GM12878 (cell line): Measurements from ENCODE around the gene SLC34A1. TPM values are rescaled to one million over a fixed set of nuclear protein-coding genes. Genes with fewer than 3 reads are reported as not detected.

Experiments used
- BHLHE40 ChIP-seq, 2 experiments: fragments of 450-650 bp in 1 of 2; IDR thresholded peaks; 2 replicates each; pipeline ENCODE4 v1.6.1; 2011 to 2017; ENCODE audit warnings: low read depth in 2 of 2, borderline replicate concordance in 1 of 2, improper control_type of control experiment in 1 of 2, low read length in 1 of 2, mild to moderate bottlenecking in 1 of 2
- CBX5 ChIP-seq: sonication (generic); IDR thresholded peaks from 2 replicates; pipeline ENCODE4 v1.6.1; 2016; ENCODE audit warnings: low read depth, moderate library complexity, mild to moderate bottlenecking, inconsistent platforms
- EED ChIP-seq: sonication (generic); IDR thresholded peaks from 2 replicates; pipeline ENCODE4 v1.6.1; 2016; ENCODE audit warnings: antibody characterized with exemption, low read depth
- EP300 ChIP-seq, 2 experiments: fragments of 150-350 bp in 1 of 2; IDR thresholded peaks; 2 replicates each; pipeline ENCODE4 v1.6.1; 2011 to 2012; ENCODE audit warnings: low read depth in 2 of 2, low read length in 2 of 2, borderline replicate concordance in 1 of 2, improper control_type of control experiment in 1 of 2, inconsistent platforms in 1 of 2; ENCODE audit not compliant: control insufficient read depth in 1 of 2
- HDGF ChIP-seq: fragments of 450-650 bp; IDR thresholded peaks from 2 replicates; pipeline ENCODE4 v1.6.1; 2016; ENCODE audit warnings: antibody characterized with exemption
- IKZF1 ChIP-seq: fragments of 450-650 bp; conservative IDR thresholded peaks from 2 replicates; pipeline ENCODE4 v1.6.1; 2017; ENCODE audit warnings: antibody characterized with exemption, mild to moderate bottlenecking
- IKZF2 ChIP-seq, 2 experiments: fragments of 450-650 bp; IDR thresholded peaks; 2 replicates each; pipeline ENCODE4 v1.6.1; 2017; ENCODE audit warnings: mild to moderate bottlenecking in 2 of 2, moderate library complexity in 2 of 2
- IRF3 ChIP-seq: fragments of 450-650 bp; IDR thresholded peaks from 2 replicates; pipeline ENCODE4 v1.6.1; 2014; ENCODE audit warnings: mild to moderate bottlenecking
- IRF5 ChIP-seq: fragments of 450-650 bp; IDR thresholded peaks from 2 replicates; pipeline ENCODE4 v1.6.1; 2017; ENCODE audit warnings: borderline replicate concordance
- JUND ChIP-seq: IDR thresholded peaks from 2 replicates; pipeline ENCODE4 v1.6.1; 2012; ENCODE audit warnings: low read depth, mild to moderate bottlenecking, low read length, improper control_type of control experiment, moderate library complexity
- MEF2A ChIP-seq: IDR thresholded peaks from 2 replicates; pipeline ENCODE4 v1.6.1; 2011; ENCODE audit warnings: low read depth, mild to moderate bottlenecking, low read length, moderate library complexity; ENCODE audit not compliant: insufficient read depth
- MYB ChIP-seq: fragments of 150-350 bp; IDR thresholded peaks from 2 replicates; pipeline ENCODE4 v1.6.1; 2014; ENCODE audit warnings: mild to moderate bottlenecking, low read depth, low read length, borderline replicate concordance
- NBN ChIP-seq: fragments of 450-650 bp; IDR thresholded peaks from 2 replicates; pipeline ENCODE4 v1.6.1; 2016
- NR2F1 ChIP-seq: fragments of 450-650 bp; conservative IDR thresholded peaks from 2 replicates; pipeline ENCODE4 v1.6.1; 2017; ENCODE audit warnings: mild to moderate bottlenecking
- PKNOX1 ChIP-seq: fragments of 450-650 bp; IDR thresholded peaks from 2 replicates; pipeline ENCODE4 v1.6.1; 2016; ENCODE audit warnings: mild to moderate bottlenecking
- POLR2A ChIP-seq: IDR thresholded peaks from 2 replicates; pipeline ENCODE4 v1.6.1; 2011; ENCODE audit warnings: low read depth, mild to moderate bottlenecking, low read length
- POLR2AphosphoS2 ChIP-seq: IDR thresholded peaks from 2 replicates; pipeline ENCODE4 v1.6.1; 2011; ENCODE audit warnings: low read depth, mild to moderate bottlenecking, low read length, improper control_type of control experiment, moderate library complexity
- POLR2AphosphoS5 ChIP-seq: IDR thresholded peaks from 2 replicates; pipeline ENCODE4 v1.6.1; 2011; ENCODE audit warnings: mild to moderate bottlenecking, low read length, inconsistent platforms
- RAD51 ChIP-seq: fragments of 450-650 bp; IDR thresholded peaks from 2 replicates; pipeline ENCODE4 v1.6.1; 2016; ENCODE audit warnings: moderate library complexity, mild to moderate bottlenecking, inconsistent platforms
- RCOR1 ChIP-seq: conservative IDR thresholded peaks from 2 replicates; pipeline ENCODE4 v1.6.1; 2012; ENCODE audit warnings: low read depth, low read length, improper control_type of control experiment
- RELB ChIP-seq: fragments of 450-650 bp; IDR thresholded peaks from 2 replicates; pipeline ENCODE4 v1.6.1; 2017; ENCODE audit warnings: low read depth, mild to moderate bottlenecking, moderate library complexity
- RFX5 ChIP-seq: IDR thresholded peaks from 2 replicates; pipeline ENCODE4 v1.6.1; 2011; ENCODE audit warnings: low read depth, low read length, improper control_type of control experiment
- STAT1 ChIP-seq: fragments of 450-650 bp; conservative IDR thresholded peaks from 2 replicates; pipeline ENCODE4 v1.6.1; 2014; ENCODE audit warnings: antibody characterized with exemption, mild to moderate bottlenecking
- USF2 ChIP-seq: IDR thresholded peaks from 2 replicates; pipeline ENCODE4 v1.6.1; 2011; ENCODE audit warnings: low read depth, low read length, improper control_type of control experiment, borderline replicate concordance
- polyA plus RNA-seq, 11 experiments: library from polyadenylated mRNA; depleted of rRNA in 4 of 11; unstranded in 6 of 11; stranded (reverse) in 5 of 11; fragments of >200 nt; fragmentation: Nextera tagmentation in 4 of 11; fragmentation: Illumina TruSeq in 1 of 11; extraction: Ambion mirVana in 4 of 11; extraction: Trizol in 1 of 11; gene quantifications; 1 replicate in 1 of 11; 2 replicates in 10 of 11; pipeline versions ENCODE4 v1.2.1 to v1.2.3, GENCODE V29; 2011 to 2016; ENCODE audit warnings: inconsistent platforms in 2 of 11, missing spikeins in 2 of 11, low read depth in 1 of 11
- total RNA-seq, 4 experiments: library from RNA; depleted of rRNA in 3 of 4; stranded (reverse); fragments of >200 nt in 3 of 4; fragmentation: Illumina TruSeq in 1 of 4; extraction: Trizol in 1 of 4; gene quantifications; 2 replicates each; pipeline versions ENCODE4 v1.2.1 to v1.2.3, GENCODE V29; 2013 to 2021

SLC34A1 gene
- total and polyA plus RNA-seq, 10 of the 15 experiments (the other 5 are each of a cell fraction or from before 2014, with no cell fraction given) = 0.03 to 0.14 (median 0.09) TPM; not detected in 2

GRCh38 chr5:177357459-177358351 lies 26.5 kb upstream of the SLC34A1 start, which contains the start of gene RGS14 (continued):
- peak; percentile 52; the same call in 1 of the 2 replicates for TF ChIP-seq MEF2A
- peak; percentile 90 to 94; a peak in 3 of 4 replicates for TF ChIP-seq BHLHE40 (IDR thresholded peaks at IDR 0.05; ENCODE audit: borderline replicate concordance in 1 of 2, low read depth in 2 of 2, low read length in 1 of 2)
- no peak for TF ChIP-seq IRF3
- TF ChIP-seq JUND = no peak
- TF ChIP-seq POLR2AphosphoS2 = no peak
- TF ChIP-seq IKZF1 = peak; percentile 91
- peak; percentile 84 for TF ChIP-seq RELB
- TF ChIP-seq CBX5 = no peak
- TF ChIP-seq NR2F1 = peak; percentile 66
- TF ChIP-seq POLR2A = peak; percentile 82
- TF ChIP-seq NBN = peak; percentile 98
- peak; percentile 70; the same call in 1 of the 2 replicates for TF ChIP-seq EED
- TF ChIP-seq IRF5 = peak; percentile 78
- peak; percentile 96 for TF ChIP-seq HDGF
- peak; percentile 25 to 55; a peak in 2 of 4 replicates for TF ChIP-seq EP300 (IDR thresholded peaks at IDR 0.05; ENCODE audit: borderline replicate concordance in 1 of 2, control insufficient read depth in 1 of 2, low read depth in 2 of 2, low read length in 2 of 2)
- peak; percentile 51; the same call in 1 of the 2 replicates for TF ChIP-seq PKNOX1
- TF ChIP-seq RAD51 = no peak
- TF ChIP-seq USF2 = no peak
- TF ChIP-seq MYB = no peak
- TF ChIP-seq POLR2AphosphoS5 = peak; percentile 52
- TF ChIP-seq RFX5 = no peak
- peak; percentile 94; the same call in 1 of the 2 replicates for TF ChIP-seq STAT1
- TF ChIP-seq IKZF2 (IDR thresholded peaks at IDR 0.05) = peak; percentile 77 to 87
- TF ChIP-seq RCOR1 = 0 out of 2 replicates have a peak, but pooled peaks have one; percentile 67
